Measurements from ENCODE around the gene TBL3. TPM values are rescaled to one million over a fixed set of nuclear protein-coding genes. Genes with fewer than 3 reads are reported as not detected.
"Not testable (repeated sequence)": the region's sequence is repeated elsewhere in the genome, so short reads cannot be mapped to it uniquely, and the experiment has no call there.

The TBL3 gene
- polyA plus RNA-seq, 12 donors = 16.7 to 31.5 (median 21.7) TPM; not detected in 1

- not testable (repeated sequence) for DNase-seq
Measured at GRCh38 chr16:1962161-1963153, 9.4 kb upstream of the TBL3 start.

- no peak for DNase-seq
Measured at GRCh38 chr16:1963806-1964505, 7.9 kb upstream of the TBL3 start.

GRCh38 chr16:1964506-1965395 is 7.1 kb upstream of the TBL3 start, which contains the start of gene RPS2:
Gene RPS2, minus strand, starts transcription at chr16:1964826. Its CDS starts 201 bp downstream, at chr16:1964625.
- peak; percentile 99 for DNase-seq

- no peak for DNase-seq
Measured at GRCh38 chr16:1965396-1966001, 6.4 kb upstream of the TBL3 start.

- no peak for DNase-seq
Measured at GRCh38 chr16:1966460-1966859, 5.4 kb upstream of the TBL3 start, which contains the start of gene RNF151. Gene RNF151, plus strand, starts transcription at chr16:1966856. Its CDS starts 26 bp downstream, at chr16:1966882.

GRCh38 chr16:1968146-1968953 is 3.5 kb upstream of the TBL3 start:
- no peak for DNase-seq

GRCh38 chr16:1972490-1972877 is 631 bp downstream of the TBL3 start:
- DNase-seq = no peak

- no peak for DNase-seq
Measured at GRCh38 chr16:1973461-1974156, 1.8 kb downstream of the TBL3 start.

GRCh38 chr16:1974157-1975070 is 2.6 kb downstream of the TBL3 start:
- no peak for DNase-seq

GRCh38 chr16:1975432-1976215 is 3.8 kb downstream of the TBL3 start:
- DNase-seq = no peak

GRCh38 chr16:1976216-1976520 is 4.3 kb downstream of the TBL3 start:
- DNase-seq = no peak

- no peak for DNase-seq
Measured at GRCh38 chr16:1976951-1977874, 5.4 kb downstream of the TBL3 start.

- DNase-seq = no peak
Measured at GRCh38 chr16:1977875-1978268, 6.0 kb downstream of the TBL3 start.

GRCh38 chr16:1978476-1979120 is 6.7 kb downstream of the TBL3 start:
- no peak for DNase-seq

GRCh38 chr16:1979271-1980029 is 7.6 kb downstream of the TBL3 start:
- no peak for DNase-seq
